HTERT RPE-1 (cell line): ENCODE data around the gene RAMP3.
"Not testable (repeated sequence)": the region's sequence is repeated elsewhere in the genome, so short reads cannot be mapped to it uniquely, and the experiment has no call there.

Experiments
- in situ Hi-C: fragments of 300-500 bp; cut with MboI; formaldehyde crosslinking; loops from 4 replicates; pipeline ENCODE4 v1.14.3; 2020; ENCODE audit warnings: low sequenced_read_pairs

The RAMP3 gene

DNA sequence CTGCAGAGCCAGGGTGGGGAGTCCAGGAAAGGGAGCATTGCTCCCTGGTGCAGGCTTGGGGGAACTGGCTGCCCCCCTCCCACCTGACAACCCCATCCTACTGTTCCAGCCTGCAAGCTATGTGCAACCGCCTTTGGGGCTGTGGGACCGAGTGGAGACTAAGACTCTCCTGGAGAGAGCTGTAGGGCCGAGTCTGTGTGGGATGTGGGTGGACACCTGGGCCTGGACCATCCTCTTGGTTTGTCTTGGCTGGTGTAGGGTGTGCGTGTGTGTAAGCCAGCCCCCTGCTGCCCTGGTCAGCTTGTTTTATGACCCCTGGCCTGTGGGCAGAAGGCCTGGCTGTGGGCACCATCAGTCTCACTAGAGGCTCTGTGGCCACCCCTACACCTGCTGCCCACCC, 1.6 kb upstream of the RAMP3 start:
- in situ Hi-C loops: no loop called here

DNA sequence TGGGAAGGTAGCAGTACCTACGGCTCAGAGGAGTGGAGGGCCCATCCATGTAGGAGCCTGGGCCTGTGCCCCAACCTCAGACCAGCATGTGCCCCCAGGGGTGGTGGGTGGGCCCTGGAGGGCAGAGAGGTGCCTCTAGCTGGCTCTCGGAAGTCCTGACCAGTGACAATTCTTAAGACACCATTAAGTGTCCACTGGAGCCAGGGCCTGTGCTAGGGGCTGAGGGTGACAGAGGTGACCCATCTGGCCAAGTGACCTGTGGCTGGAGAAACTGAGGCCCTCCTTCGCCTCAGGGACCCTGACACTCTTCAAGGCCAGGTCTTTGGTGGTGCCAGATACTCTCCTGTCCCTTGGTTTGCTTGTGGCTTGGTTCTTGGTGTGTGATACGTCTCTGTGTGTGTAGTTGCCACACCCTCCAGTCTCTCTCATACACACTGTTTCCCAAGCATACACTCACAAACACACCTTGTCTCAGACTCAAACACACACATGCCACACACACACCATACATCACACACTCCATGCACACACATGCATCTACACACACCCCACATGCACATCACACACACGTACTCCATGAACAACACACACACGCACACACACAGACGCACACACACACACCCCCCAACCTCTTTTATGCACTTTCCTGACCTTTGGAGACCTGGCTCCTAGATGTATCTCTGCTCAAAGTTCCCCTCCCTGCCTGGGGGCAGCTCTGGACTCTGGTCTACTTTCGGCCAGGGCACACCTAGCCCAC, 897 bp upstream of the RAMP3 start:
- in situ Hi-C loops: no loop called here

DNA sequence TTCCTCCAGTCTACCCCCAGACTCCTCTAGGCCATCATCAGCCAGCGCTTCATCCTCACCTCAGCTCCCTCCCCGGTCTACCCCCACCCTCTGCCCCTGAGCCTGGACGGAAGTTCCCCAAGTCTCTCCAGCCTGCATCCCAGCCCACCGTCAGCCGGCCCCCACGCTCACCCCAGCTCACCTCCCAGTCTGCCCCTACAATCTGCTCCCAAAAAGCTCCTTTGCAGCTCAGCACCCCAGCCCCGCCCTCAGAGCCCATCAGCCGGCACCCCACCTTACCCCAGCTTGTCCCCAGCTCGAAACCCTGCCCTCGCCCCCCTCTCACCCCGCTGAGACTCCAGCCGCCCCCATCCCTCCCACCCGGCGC, 322 bp upstream of the RAMP3 start:
- in situ Hi-C loops: no loop called here

DNA sequence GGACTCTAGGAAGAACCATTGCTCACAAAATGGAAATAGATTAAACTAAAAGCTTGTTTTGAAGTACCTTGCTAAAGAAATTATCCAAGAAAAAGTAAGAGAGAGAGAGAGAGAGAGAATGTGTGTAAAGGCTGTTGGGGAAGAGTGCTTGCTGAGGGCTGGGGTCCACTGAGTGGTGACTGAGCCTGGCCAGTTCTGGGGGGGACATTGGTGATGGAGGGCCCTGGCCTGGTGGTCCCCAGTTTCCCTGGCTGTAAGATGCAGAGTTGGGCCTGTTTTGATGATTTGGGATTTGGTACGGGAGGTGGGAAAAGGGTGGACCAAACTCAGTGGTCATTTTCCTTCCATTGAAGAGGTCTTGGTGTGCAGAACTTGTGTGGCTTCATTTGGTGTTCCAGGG, 880 bp downstream of the RAMP3 start:
- in situ Hi-C loops: no loop called here

DNA sequence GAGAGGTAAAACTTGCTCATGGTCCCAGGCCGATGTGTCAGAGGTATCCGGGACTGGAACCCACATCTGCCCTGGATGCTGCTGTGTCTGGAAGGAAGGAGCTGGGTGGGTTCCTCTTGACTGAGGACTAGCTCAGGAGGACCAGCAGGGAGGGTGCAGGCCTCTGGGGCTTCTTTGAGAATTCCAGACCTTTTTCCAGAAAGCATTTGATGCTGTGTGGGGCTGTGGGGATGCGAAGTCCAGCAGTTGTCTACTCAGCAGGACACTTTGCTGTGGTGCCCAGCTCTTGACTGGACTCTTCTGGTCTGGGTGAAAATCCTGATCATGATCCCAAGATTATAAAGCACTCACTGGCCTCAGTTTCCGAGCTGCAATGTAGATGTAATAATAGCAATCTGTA, 1.7 kb downstream of the RAMP3 start:
- in situ Hi-C loops: no loop called here

DNA sequence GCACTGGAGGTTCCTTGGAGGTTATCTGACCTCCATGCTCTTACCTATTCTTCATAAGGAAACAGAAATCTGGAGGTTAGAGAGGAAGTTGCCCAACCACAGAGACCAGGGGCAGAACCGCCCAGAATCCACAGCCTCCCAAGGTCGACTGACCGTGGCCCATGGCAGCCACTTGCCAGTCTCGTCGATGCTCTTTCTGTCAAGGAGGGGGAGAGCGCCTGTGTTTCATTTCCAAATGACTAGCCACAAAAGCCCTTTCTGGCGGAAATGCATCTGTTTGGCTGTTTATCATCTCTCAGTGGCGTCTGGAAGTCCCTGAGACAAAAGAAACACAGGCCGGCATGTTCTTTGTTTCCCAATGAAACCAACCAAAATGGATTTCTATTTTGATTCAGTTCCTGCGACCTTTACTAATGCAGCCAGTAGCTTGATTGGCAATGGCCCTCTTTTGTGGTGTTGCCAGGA, 2.9 kb downstream of the RAMP3 start:
- in situ Hi-C loops: no loop called here

GRCh38 chr7:45161138-45161537, 3.5 kb downstream of the RAMP3 start:
- in situ Hi-C loops: no loop called here

GRCh38 chr7:45161842-45162241, 4.3 kb downstream of the RAMP3 start:
- in situ Hi-C loops: no loop called here

DNA sequence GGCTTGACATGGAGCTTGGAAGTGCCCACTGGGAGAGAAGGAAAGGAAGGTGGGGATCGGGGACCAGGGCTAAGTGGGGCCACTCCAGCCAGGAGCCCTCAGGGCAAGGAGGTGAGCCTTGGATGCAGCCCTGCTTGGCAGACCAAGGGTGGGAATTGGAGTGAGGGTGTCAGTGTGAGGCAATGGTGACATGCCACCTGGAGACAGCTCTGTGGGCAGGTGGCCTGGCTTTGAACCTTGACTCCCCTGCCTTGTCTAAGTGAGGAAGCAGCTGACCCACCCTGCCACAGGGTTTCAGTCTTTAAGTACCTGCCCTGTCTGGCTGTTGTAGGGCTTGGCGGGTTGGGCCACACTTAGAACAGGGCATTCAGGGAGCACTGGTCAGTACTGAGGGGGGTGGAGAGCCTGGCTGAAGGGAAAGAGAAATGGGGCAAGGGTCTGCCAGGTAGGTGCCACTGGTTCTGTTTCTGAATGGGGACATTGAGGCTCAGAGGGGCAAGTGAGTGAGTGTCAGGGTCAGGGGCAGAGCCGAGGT, 4.8 kb downstream of the RAMP3 start:
- in situ Hi-C loops: no loop called here

- in situ Hi-C loops: no loop called here
These were observed 5.5 kb downstream of the RAMP3 start for GRCh38 chr7:45162943-45163691.

GRCh38 chr7:45163692-45164052, 6.1 kb downstream of the RAMP3 start:
- in situ Hi-C loops: no loop called here

GRCh38 chr7:45164271-45164670, 6.7 kb downstream of the RAMP3 start:
- in situ Hi-C loops: not testable (repeated sequence)

DNA sequence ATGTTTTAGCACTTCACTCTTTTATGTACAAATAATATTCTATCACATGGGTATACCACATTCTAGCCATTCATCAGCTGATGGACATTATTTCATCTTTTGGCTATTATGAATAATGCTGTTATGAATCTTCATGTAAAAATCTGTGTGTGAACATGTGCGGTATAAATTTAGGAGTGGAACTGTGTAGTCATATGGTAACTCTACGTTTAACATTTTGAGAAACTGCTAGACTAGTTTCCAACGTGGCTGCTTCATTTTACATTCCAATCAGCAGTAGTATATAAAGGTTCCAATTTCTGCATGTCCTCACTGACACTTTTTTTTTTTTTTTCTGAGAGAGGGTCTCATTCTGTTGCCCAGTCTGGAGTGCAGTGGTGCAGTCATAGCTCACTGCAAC, 8.3 kb downstream of the RAMP3 start:
- in situ Hi-C loops: no loop called here

- in situ Hi-C loops: no loop called here
These were observed 14.4 kb downstream of the RAMP3 start for GRCh38 chr7:45171946-45172345.

GRCh38 chr7:45173596-45174327, 16.2 kb downstream of the RAMP3 start:
- in situ Hi-C loops: no loop called here

DNA sequence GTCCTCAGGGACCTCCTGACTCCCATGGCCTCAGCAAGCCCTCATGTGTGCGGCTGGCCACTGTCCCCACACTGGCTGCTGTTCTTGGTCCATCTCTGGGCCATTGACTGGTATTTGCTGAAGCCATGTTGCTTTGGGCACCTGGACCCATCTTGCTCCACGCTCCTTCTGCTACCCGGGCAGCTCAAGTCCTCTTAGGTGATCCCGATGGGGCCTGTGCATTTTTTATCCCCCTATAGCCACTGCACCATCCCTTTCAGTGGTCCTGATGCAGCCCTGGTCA, 16.7 kb downstream of the RAMP3 start:
- in situ Hi-C loops: no loop called here

GRCh38 chr7:45174966-45175765, 17.6 kb downstream of the RAMP3 start:
- in situ Hi-C loops: no loop called here

DNA sequence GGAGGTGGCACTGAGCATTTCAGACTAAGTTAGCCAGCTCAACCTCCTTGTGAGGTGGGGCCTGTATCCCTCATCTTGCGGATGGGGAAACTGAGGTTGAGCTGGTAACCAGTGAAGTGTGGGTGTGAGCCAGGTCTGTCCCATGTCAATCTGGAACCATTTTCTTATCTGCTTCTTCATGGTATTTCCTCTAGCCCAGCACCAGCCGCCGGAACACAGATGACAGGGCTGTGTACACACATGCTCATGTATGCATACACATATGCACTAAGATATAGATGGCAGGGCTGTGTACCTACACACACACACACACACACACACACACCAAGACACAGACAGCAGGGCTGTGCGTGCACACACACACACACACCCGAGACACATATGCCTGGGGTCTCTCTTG, 18.5 kb downstream of the RAMP3 start:
- in situ Hi-C loops: no loop called here

- in situ Hi-C loops: no loop called here
These were observed 19.5 kb downstream of the RAMP3 start for GRCh38 chr7:45176886-45177731.

DNA sequence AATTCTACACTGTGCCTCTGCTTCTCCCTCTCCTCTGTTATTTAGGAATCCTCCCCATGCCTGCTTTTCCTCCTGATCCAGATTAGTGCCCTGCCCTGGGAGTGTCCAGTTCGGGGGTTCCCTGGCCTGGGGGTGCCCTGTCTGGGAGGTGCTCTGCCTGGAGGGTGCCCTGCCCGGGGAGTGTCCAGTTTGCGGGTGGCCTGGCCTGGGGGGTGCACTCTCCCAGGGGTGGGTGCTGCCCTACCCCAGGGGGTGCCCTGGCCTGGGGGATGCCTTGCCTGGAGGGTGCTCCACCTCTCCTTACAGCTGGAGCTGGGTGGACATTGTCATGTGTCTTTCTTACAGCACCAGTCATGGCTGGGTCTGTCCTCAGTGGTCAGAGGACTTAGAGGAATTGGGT, 20.2 kb downstream of the RAMP3 start:
- in situ Hi-C loops: no loop called here
